Hepatocyte (in vitro differentiated cells): Measurements from ENCODE around the gene MAP6.

Source experiments
- CTCF ChIP-seq: fragments of 200-600 bp; sonication (generic); IDR thresholded peaks from 2 replicates; pipeline ENCODE4 v1.5.1; 2016; ENCODE audit warnings: antibody characterized with exemption, mild to moderate bottlenecking; ENCODE audit not compliant: poor library complexity
- EZH2 ChIP-seq: fragments of 200-600 bp; sonication (generic); IDR thresholded peaks from 2 replicates; pipeline ENCODE4 v1.6.1; 2016; ENCODE audit warnings: antibody characterized with exemption, mild to moderate bottlenecking, borderline replicate concordance
- EZH2phosphoT487 ChIP-seq: fragments of 200-600 bp; sonication (generic); IDR thresholded peaks from one replicate; pipeline ENCODE4 v1.6.1; 2018; ENCODE audit warnings: antibody characterized with exemption, mild to moderate bottlenecking, low read depth, moderate library complexity; ENCODE audit not compliant: unreplicated experiment, severe bottlenecking

GRCh38 chr11:75635066-75635862 is 33.6 kb downstream of the MAP6 start:
- no peak for TF ChIP-seq EZH2
- no peak for TF ChIP-seq CTCF
- no peak for TF ChIP-seq EZH2phosphoT487
